Neutrophil (primary cell): ENCODE measurements around the gene SLC9B2.

Source experiments
- H3K27ac ChIP-seq: fragments of 200-600 bp; sonication (generic); 2 replicates; pipeline ENCODE4 v1.5.1; 2016; ENCODE audit warnings: mild to moderate bottlenecking, moderate library complexity
- H3K27me3 ChIP-seq: fragments of 200-600 bp; sonication (generic); 2 replicates; pipeline ENCODE4 v1.6.0; 2016; ENCODE audit warnings: mild to moderate bottlenecking
- H3K36me3 ChIP-seq: fragments of 200-600 bp; sonication (generic); 2 replicates; pipeline ENCODE4 v1.5.1; 2017
- H3K4me1 ChIP-seq, 2 experiments: fragments of 200-600 bp in 1 of 2; sonication (generic) in 1 of 2; 1 replicate in 1 of 2; 2 replicates in 1 of 2; pipeline versions ENCODE4 v1.5.1 to v1.6.1; 2013 to 2016; ENCODE audit warnings: low read depth in 1 of 2, low read length in 1 of 2, mild to moderate bottlenecking in 1 of 2, moderate library complexity in 1 of 2; ENCODE audit not compliant: control insufficient read depth in 1 of 2, insufficient read depth in 1 of 2
- H3K4me3 ChIP-seq, 2 experiments: fragments of 200-600 bp in 1 of 2; sonication (generic) in 1 of 2; 1 replicate in 1 of 2; 2 replicates in 1 of 2; pipeline ENCODE4 v1.5.1; 2013 to 2016; ENCODE audit warnings: low read depth in 1 of 2, low read length in 1 of 2, mild to moderate bottlenecking in 1 of 2, moderate library complexity in 1 of 2
- H3K9me3 ChIP-seq: fragments of 200-600 bp; sonication (generic); 2 replicates; pipeline ENCODE4 v1.5.1; 2016
- CTCF ChIP-seq: fragments of 200-600 bp; sonication (generic); IDR thresholded peaks from 2 replicates; pipeline ENCODE4 v1.5.1; 2016; ENCODE audit warnings: antibody characterized with exemption

SLC9B2 gene

DNA sequence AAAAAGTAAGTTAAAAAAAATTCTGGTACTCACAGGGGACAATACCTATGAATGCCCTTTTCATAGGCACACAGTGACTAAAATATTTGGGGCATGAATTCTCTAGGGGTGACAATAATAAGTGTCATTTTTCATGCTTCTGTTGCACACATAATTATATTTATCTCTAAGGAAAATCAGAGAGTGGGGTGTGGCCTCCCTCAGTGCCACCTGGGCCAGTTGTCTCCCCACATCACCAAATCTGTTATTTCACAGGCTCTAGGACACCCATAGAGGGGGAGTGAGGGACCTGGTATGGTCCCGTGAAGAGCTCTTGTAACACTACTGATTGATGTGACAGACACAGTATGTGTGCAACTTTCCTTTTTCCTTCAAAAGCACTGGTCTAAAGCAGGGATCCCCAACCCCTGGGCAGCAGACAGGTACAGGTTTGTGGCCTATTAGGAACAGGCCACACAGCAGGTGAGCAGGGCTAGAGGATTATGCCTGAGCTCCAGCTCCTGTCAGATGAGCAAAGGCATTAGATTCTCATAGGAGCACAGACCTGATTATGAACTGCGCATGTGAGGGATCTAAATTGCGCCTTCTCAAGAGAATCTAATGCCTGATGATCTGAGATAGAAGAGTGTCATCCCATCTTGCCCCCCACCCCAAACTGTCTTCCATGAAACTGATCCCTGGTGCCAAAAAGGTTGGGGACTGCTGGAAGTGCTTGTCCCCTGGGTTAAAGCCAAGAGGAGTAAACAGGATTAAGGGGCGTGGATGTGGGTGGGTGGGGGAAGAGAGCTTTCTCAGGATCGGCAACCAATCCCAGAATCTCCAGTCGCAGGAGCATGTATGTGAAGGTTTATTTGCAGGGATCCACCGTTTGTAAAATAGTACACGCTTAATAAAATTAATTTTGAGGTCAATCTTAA lies 57.9 kb downstream of the SLC9B2 start:
- TF ChIP-seq CTCF, result no peak
- peaks cover 3% of the 10 kb centered on the region for H3K27me3 ChIP-seq
- peak overlapping the region; percentile 62 to 64 for H3K4me3 ChIP-seq
- no peaks in the 10 kb centered on the region for H3K36me3 ChIP-seq
- H3K9me3 ChIP-seq, result no peaks in the 10 kb centered on the region
- peak overlapping the region; percentile 82 for H3K27ac ChIP-seq
- H3K4me1 ChIP-seq, result peaks cover 6 to 8% of the 10 kb centered on the region in 2 experiments

- TF ChIP-seq CTCF, result no peak
- Histone ChIP-seq H3K9me3 (no peaks in the 10 kb centered on the region), H3K4me3 (no peak overlapping the region), H3K27me3 (peaks cover 3% of the 10 kb centered on the region), H3K36me3 (no peaks in the 10 kb centered on the region), H3K27ac (no peak overlapping the region), H3K4me1 (no peaks in the 10 kb centered on the region)
Measured at GRCh38 chr4:103012551-103012950, 64.0 kb downstream of the SLC9B2 start.

DNA sequence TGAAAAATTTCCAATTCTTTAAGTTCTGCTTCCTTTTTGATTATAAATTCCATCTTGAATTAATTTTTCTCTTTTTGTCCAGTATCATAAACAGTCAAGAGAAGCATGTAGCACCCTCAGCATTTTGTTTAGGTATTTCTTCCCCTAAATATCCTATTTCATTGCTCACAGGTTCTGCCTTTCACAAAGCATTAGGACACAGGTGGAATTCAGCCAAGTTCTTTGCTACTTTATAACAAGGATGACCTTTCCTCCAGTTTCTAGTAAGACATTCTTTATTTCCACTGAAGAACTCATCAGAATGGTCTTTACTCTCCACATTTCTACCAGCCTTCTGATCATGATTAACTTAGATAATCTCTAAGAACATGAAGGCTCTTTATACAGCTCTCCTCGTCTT lies 64.5 kb downstream of the SLC9B2 start:
- no peak overlapping the region for H3K27ac ChIP-seq
- peaks cover 2% of the 10 kb centered on the region for H3K27me3 ChIP-seq
- no peaks in the 10 kb centered on the region for H3K9me3 ChIP-seq
- H3K36me3 ChIP-seq, result no peaks in the 10 kb centered on the region
- TF ChIP-seq CTCF, result no peak
- no peaks in the 10 kb centered on the region for H3K4me1 ChIP-seq
- H3K4me3 ChIP-seq, result no peak overlapping the region

- no peak for TF ChIP-seq CTCF
Measured at GRCh38 chr4:103011378-103012025, 65.1 kb downstream of the SLC9B2 start.

GRCh38 chr4:103010804-103011203 lies 65.8 kb downstream of the SLC9B2 start:
- H3K36me3 ChIP-seq, result no peaks in the 10 kb centered on the region
- no peaks in the 10 kb centered on the region for H3K4me1 ChIP-seq
- no peak for TF ChIP-seq CTCF
- H3K4me3 ChIP-seq, result no peak overlapping the region
- H3K9me3 ChIP-seq, result no peaks in the 10 kb centered on the region
- H3K27me3 ChIP-seq, result no peaks in the 10 kb centered on the region
- no peak overlapping the region for H3K27ac ChIP-seq

More at GRCh38 chr4:103011378-103012025, 65.1 kb downstream of the SLC9B2 start:
- Histone ChIP-seq H3K27me3 (no peaks in the 10 kb centered on the region), H3K27ac (no peak overlapping the region), H3K4me3 (no peak overlapping the region), H3K36me3 (no peaks in the 10 kb centered on the region), H3K4me1 (no peaks in the 10 kb centered on the region), H3K9me3 (no peaks in the 10 kb centered on the region)
